GM12865 (cell line): ENCODE data around the gene ATP2B2.

ENCODE experiments used
- DNase-seq: peaks from one replicate; pipeline ENCODE4 v3.0.0; 2010; ENCODE audit warnings: low read depth
- H3K4me3 ChIP-seq: 2 replicates; pipeline ENCODE4 v1.5.1; 2011; ENCODE audit warnings: mild to moderate bottlenecking, low read depth, low read length, control low read depth
- TF ChIP-seq, protein P1 (sequence below): IDR thresholded peaks from 2 replicates; pipeline ENCODE4 v1.5.1; 2011; ENCODE audit warnings: low read length, control low read depth, low read depth, inconsistent platforms; ENCODE audit not compliant: insufficient read depth; ENCODE audit errors: missing control alignments

The ATP2B2 gene

DNA sequence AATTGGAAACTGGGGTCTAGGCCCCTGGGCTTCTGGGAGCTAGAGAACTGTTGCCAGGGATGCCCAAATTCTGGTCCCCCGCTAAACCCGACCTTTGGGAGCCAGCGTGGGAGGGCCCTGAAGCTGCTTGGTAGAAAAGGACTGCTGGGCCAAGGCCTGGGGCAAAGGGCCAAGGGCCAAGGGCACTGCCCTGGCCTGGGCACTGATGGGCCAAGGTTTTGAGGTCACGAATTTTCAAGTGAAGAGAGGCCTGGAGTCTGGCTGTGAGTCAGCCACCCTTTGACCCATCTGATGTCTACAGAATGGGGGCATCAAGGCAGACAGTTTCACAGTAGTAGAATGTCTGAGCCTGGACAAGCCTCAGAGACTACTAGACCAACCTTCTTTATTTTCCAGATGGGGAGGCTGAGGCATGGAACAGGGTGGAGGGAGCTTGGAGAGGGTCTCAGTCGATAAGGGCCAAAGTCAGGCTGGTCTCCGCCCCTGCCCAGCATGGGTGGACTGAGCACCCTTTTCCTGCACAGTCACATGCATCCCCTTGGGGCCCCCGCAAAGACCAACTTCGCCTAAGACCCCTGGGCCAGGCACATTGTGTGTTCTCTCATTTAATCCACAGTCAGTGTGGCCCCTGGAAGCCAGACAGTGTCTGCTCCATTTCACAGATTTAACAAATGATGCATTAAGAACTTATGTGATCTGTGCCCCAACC lies 66.3 kb downstream of the ATP2B2 start:
- TF ChIP-seq, protein P1, sequence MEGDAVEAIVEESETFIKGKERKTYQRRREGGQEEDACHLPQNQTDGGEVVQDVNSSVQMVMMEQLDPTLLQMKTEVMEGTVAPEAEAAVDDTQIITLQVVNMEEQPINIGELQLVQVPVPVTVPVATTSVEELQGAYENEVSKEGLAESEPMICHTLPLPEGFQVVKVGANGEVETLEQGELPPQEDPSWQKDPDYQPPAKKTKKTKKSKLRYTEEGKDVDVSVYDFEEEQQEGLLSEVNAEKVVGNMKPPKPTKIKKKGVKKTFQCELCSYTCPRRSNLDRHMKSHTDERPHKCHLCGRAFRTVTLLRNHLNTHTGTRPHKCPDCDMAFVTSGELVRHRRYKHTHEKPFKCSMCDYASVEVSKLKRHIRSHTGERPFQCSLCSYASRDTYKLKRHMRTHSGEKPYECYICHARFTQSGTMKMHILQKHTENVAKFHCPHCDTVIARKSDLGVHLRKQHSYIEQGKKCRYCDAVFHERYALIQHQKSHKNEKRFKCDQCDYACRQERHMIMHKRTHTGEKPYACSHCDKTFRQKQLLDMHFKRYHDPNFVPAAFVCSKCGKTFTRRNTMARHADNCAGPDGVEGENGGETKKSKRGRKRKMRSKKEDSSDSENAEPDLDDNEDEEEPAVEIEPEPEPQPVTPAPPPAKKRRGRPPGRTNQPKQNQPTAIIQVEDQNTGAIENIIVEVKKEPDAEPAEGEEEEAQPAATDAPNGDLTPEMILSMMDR, result no peak
- no peak for DNase-seq
- H3K4me3 ChIP-seq, result no peak overlapping the region

- TF ChIP-seq, protein P1, result no peak
- H3K4me3 ChIP-seq, result no peak overlapping the region
- no peak for DNase-seq
These were observed 67.1 kb downstream of the ATP2B2 start for GRCh38 chr3:10437995-10438901.

- peak; percentile 28 for DNase-seq
- H3K4me3 ChIP-seq, result no peak overlapping the region
- TF ChIP-seq, protein P1, result no peak
These were observed 68.0 kb downstream of the ATP2B2 start for GRCh38 chr3:10437272-10437994.

GRCh38 chr3:10435850-10436249 lies 69.5 kb downstream of the ATP2B2 start:
- TF ChIP-seq, protein P1, result no peak
- DNase-seq, result no peak
- no peak overlapping the region for H3K4me3 ChIP-seq

DNA sequence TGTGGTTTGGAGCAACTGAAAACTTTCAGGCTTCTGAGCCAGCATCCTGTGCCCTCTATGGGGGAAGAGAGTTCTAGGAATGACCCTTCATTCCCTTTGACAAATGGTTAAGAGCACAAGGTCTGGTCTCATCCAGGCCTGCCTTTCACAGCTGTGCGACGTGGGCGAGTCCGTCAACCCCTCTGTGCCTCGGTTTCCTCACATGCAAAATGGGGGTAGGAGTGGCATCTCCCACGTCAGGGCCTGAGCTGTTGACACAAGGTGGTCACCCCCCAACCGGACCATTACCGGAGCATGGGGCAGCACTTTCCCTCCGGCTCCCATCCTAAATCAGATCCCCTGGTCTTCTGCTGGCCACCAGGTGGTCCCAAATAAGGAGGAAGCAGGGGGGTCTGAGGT lies 70.4 kb downstream of the ATP2B2 start:
- TF ChIP-seq, protein P1, result no peak
- no peak overlapping the region for H3K4me3 ChIP-seq
- DNase-seq, result no peak

DNA sequence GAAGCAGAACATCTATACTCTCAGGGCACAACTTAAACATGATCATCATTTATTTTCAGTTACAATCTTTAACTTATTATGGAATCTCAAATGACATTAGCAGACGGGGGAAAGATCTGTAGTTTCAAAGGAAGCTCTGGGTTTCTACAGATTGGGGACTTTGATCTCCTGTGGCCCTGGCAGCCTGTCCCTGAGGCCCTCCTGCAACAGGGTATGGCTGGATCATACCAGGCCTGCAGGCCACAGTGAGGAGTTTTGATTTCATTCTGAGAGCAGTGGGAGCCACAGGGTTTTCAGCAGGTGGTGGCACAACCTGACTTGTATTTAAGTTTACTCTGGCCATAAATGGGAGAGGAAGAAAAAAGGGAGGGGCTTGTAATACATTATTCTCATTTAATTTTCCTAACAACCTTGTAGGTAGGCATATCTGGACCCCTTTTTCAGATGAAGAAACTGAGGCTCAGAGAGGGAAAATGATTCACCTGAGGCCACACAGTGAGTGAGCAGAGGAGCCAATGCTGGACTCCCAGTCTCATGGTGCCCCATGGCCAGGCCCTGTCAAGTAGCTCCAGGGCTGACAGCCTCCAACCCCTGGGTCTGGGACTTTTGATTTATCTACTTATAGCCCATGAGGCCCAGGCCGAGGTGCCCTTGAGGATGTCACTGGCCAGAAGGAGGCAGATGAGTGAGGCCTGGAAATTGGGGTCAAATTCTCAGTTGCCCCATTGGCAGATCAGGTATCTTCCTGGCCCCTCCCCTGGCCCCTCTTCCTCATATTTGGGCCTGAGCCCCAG lies 71.0 kb downstream of the ATP2B2 start:
- TF ChIP-seq, protein P1, result no peak
- H3K4me3 ChIP-seq, result no peak overlapping the region
- no peak for DNase-seq
